ENCODE results near the gene AQP7. TPM values are rescaled to one million over a fixed set of nuclear protein-coding genes. Genes with fewer than 3 reads are reported as not detected.

Gene AQP7

Small RNAs within 50 kb of the gene (small RNA-seq; reads per million reads assigned to genes)
- not detected for gene AL356218.2
- gene RF00019: not detected

Measured in skeletal muscle satellite cell (primary cell).